Measurements from ENCODE around the gene ZNF831. TPM values are rescaled to one million over a fixed set of nuclear protein-coding genes. Genes with fewer than 3 reads are reported as not detected.
A peak's percentile ranks its signal among the peaks of the same experiment; 100 is the strongest.

The ZNF831 gene
- polyA plus RNA-seq, 5 donors, result 0.13 to 0.15 (median 0.15) TPM

GRCh38 chr20:59141818-59142581 lies 21.6 kb upstream of the ZNF831 start:
- no peak for DNase-seq

GRCh38 chr20:59143326-59143725 lies 20.3 kb upstream of the ZNF831 start:
- no peak for DNase-seq

- DNase-seq, result no peak
Measured at GRCh38 chr20:59144179-59144830, 19.3 kb upstream of the ZNF831 start.

- DNase-seq, result no peak
Measured at GRCh38 chr20:59144831-59145196, 18.8 kb upstream of the ZNF831 start.

GRCh38 chr20:59145247-59145923 lies 18.2 kb upstream of the ZNF831 start:
- DNase-seq, result no peak

- DNase-seq, result no peak
Measured at GRCh38 chr20:59145924-59146779, 17.5 kb upstream of the ZNF831 start.

- DNase-seq, result peak in 1 of 2 donors; percentile 28
Measured at GRCh38 chr20:59146780-59147565, 16.6 kb upstream of the ZNF831 start.

- no peak for DNase-seq
Measured at GRCh38 chr20:59147586-59147985, 16.0 kb upstream of the ZNF831 start.

GRCh38 chr20:59148701-59149493 lies 14.7 kb upstream of the ZNF831 start:
- DNase-seq, result no peak

- DNase-seq, result peak in 1 of 2 donors; percentile 40
Measured at GRCh38 chr20:59149678-59150504, 13.7 kb upstream of the ZNF831 start.

- DNase-seq, result no peak
Measured at GRCh38 chr20:59150821-59151251, 12.8 kb upstream of the ZNF831 start.

- DNase-seq, result no peak
Measured at GRCh38 chr20:59151391-59151790, 12.2 kb upstream of the ZNF831 start.

- no peak for DNase-seq
Measured at GRCh38 chr20:59151820-59152219, 11.8 kb upstream of the ZNF831 start.

- no peak for DNase-seq
Measured at GRCh38 chr20:59152559-59153354, 10.9 kb upstream of the ZNF831 start.

GRCh38 chr20:59153355-59153681 lies 10.3 kb upstream of the ZNF831 start:
- peak in 1 of 2 donors; percentile 45 for DNase-seq

- no peak for DNase-seq
Measured at GRCh38 chr20:59153832-59154231, 9.8 kb upstream of the ZNF831 start.

GRCh38 chr20:59154317-59155013 lies 9.2 kb upstream of the ZNF831 start:
- DNase-seq, result no peak

- DNase-seq, result no peak
Measured at GRCh38 chr20:59157064-59157463, 6.6 kb upstream of the ZNF831 start.

Data from right lung (tissue), 5 donors.